Medulla oblongata (tissue), 1 donor: ENCODE data around the gene INTS12.
"Not testable (repeated sequence)": the region's sequence is repeated elsewhere in the genome, so short reads cannot be mapped to it uniquely, and the experiment has no call there.

Experiments used
- DNase-seq: peaks from one replicate; pipeline ENCODE4 v3.0.0-alpha.2; 2015; ENCODE audit errors: extremely low spot score

INTS12 gene, protein sequence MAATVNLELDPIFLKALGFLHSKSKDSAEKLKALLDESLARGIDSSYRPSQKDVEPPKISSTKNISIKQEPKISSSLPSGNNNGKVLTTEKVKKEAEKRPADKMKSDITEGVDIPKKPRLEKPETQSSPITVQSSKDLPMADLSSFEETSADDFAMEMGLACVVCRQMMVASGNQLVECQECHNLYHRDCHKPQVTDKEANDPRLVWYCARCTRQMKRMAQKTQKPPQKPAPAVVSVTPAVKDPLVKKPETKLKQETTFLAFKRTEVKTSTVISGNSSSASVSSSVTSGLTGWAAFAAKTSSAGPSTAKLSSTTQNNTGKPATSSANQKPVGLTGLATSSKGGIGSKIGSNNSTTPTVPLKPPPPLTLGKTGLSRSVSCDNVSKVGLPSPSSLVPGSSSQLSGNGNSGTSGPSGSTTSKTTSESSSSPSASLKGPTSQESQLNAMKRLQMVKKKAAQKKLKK

DNA sequence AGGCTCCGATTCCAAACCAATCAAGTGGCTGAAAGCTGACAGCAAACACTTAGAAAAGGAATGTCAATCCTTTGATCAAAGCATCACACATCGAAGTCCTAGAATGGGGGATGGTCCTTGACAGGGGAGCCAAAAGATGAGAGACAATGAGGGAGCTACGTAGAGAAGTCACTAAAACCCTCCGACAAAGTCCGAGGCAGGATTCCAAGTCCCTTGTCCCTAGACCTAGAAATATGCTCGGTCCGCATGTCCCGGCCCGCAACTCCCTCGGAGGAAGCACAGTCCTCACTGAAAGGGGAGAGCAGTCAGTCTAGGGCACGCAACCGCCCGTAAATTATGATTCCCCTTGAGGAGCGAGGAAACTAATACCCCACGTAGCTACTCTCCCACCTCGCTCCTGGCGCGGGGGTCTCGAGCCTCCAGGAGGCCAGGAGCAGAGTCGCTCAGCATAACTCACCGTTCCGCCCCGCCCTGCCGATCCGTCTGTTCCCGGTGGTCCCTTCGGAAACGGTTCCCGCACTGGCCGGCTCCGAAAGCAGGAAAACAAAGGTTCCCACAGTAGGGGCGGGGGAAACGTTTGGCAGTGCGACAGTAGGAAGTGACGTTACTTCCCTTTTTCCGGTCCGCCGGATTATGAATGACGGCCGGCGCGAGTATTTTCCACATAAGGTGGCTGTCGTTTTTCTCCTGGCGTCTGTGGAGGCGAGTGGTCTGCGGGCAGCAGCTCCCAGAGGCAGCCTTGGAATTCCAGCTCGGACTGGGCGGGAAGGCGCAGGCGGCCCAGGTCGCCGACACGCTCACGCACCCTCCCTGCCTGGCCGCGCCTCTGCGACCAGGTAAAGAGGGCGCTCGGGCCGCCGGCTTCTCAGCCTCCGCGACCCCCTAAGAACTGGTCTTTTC, at the start of gene INTS12, which contains the start of gene GSTCD:
TSS of gene INTS12 (minus strand) at position 509 of the 900 bp plus-strand sequence. CDS start 8,684 bp downstream, outside the sequence.
TSS of gene GSTCD (plus strand) at position 604 of the 900 bp plus-strand sequence. CDS start 8,830 bp downstream, outside the sequence.
- DNase-seq, result peak; percentile 95

DNA sequence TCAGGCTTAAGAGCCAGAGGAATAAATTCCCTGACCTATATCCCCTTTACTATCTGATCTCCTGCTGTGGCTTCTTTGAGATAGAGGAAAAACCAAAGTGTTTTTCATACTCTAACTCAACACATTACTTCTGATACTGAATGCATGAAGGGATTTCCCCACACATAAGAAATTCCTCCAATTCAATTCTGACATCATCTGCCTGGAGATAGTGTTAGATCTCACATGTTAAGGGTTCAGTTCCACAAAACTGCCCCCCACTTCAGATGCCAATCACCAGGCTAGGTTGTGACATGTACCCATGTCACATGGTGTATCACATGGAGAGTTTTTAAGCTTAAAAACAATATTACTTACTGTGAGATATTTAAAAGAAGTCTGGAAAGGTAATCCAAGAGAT, 46.9 kb upstream of the INTS12 start:
- no peak for DNase-seq

DNA sequence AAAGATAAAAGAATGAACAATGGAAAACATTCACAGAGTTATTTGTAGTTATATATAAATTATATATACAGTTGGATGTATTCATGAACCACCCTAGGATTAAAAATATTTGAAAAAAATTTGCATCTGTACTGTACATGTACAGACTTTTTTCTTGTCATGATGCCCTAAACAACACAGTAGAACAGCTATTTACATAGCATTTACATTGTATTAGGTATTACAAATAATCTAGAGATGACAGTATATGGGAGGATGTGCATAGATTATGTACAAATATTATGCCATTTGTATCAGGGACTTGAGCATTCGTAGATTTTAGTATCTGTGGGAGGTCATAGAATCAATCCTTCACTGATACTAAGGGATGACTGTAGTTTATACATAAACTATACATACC, 44.9 kb upstream of the INTS12 start:
- DNase-seq, result no peak

DNA sequence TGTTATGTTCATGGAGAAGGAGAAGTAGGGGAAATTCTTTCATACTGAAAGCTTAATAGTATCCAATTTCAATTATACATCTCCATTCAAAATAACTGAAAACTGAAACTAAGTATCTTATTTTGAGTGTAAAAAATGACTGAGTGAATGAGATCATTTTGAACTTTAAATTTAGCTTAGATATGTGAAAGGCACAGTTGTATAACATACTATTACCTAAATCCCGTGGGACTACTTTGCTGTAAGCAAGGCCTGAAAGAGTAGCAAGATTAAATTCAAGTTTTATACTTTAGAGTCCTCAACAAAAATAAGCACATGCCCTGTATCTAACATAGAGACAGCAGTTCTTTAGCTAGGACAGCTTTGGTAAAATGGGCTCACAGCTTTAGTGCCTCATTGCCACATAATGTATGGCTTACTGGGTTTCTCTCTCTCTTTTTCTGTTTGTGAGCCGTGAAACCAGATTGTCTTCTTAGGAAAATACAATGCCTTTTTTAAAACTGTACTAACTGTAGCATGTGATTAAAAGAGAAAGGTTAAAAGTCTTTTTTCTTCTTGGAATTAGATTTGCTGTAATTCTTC, 43.3 kb upstream of the INTS12 start:
- no peak for DNase-seq

DNA sequence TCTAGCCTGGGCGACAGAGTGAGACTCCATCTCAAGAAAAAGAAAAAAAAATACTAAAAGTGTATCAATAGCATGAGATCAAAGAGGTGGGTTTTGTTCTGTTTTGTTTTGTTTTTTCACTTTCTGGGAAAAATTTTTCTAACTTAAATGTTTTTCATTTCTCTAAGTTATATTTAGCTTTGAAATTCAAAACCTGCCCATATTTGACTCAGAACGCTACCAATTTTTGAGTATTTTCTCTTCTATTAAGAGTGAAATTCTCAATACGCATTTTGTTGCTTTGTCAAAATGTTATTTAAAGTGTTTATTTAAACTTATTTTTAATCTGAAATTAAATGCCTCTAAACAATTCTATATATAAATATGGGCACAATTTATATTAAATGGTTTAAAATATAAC, 39.7 kb upstream of the INTS12 start:
- no peak for DNase-seq

DNA sequence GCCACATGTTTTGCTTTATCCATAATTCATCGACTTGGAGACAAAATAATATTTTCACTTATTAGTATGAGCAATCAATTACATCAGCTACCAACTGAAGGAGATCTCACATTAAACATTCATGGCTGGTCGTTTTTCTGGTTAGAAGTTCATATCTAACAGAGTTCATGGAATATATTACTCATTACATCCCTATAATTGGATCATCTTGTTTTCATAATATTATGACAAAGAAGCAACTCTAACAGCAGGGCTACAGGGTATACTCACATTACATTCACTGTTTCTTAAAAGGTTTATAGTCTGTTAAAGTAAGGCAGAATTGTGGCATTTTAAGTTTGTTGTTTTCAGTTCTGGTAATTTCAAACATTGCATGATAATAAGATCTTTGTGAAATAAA, 33.1 kb upstream of the INTS12 start:
- no peak for DNase-seq

DNA sequence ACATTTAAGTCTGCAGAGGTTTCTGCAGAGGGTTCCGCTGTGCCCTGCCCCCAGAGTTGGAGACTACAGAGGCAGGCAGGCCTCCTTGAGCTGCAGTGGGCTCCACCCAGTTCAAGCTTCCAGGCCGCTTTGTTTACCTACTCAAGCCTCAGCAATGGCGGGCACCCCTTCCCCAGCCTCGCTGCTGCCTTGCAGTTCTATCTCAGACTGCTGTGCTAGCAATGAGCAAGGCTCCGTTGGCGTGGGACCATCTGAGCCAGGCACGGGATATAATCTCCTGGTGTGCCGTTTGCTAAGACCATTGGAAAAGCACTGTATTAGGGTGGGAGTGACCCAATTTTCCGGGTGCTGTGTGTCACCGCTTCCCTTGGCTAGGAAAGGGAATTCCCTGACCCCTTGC, 26.7 kb upstream of the INTS12 start:
- not testable (repeated sequence) for DNase-seq

DNA sequence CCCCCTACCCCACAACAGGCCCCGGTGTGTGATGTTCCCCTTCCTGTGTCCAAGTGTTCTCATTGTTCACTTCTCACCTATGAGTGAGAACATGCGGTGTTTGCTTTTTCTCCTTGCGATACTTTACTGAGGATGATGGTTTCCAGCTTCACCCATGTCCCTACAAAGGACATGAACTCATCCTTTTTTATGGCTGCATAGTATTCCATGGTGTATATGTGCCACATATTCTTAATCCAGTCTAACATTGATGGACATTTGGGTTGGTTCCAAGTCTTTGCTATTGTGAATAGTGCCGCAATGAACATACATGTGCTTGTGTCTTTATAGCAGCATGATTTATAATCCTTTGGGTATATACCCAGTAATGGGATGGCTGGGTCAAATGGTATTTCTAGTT, 21.4 kb upstream of the INTS12 start:
- DNase-seq, result not testable (repeated sequence)

DNA sequence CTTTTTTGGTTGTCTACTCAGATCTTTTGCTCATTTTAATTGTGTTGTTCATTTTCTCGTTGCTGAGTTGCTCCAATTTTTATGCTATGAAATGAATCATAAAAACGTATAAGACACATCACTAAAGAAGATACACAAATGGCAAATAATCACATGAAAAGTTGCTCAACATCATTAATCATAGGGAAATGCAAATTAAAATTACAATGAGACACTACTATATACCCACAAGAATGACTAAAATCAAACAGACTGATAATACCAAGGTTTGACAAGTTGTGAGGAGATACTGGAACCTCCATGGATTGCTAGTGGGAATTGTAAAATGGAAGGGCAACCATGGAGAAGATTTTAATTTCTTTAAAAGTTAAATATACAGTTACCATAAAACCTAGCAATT, 17.1 kb upstream of the INTS12 start:
- no peak for DNase-seq

DNA sequence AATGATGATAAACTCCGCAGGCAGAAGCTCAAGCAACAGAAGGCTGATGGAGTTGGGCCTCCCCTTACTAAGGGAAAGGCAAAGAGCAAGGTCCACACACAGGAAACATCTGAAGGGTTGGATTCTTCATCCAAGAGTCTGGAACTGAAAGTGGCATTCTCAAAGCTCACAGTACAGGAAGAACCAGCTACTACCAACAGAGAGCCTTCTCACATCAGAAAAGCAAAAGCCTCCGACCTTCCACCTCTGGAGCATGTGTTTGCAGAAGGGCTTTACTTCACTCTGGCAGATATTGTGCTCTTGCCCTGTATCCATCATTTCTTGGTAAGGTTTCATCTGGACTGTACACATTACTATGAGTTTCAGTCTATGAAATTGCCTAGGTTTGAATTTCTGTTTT, 10.7 kb upstream of the INTS12 start:
- no peak for DNase-seq

DNA sequence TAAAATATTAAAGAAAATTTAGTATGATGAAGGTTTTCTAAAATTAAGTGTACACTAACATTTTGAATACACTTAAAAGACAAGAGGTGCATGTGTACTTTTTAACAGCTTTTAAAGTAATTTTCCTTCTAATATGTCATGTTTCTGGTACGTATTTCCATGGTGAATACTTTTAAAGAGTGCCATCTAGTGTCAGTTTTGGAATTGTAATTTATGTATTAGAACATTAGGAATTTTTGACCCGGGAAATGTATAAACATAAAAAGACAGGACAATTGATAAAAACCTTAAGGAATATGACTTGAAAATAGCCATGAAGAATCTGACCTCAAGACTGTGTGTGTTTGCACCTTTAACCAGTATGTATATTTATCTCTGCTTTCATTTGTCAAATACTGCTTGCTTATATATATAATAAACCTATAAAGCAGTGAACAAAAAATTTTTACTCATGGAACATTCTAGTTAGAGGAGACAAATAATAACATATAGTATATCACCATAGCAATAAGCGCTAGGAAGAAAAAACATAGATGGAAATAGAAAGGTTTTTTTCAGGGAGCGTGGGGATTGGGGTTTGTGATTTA, 7.3 kb upstream of the INTS12 start:
- peak; percentile 58 for DNase-seq

DNA sequence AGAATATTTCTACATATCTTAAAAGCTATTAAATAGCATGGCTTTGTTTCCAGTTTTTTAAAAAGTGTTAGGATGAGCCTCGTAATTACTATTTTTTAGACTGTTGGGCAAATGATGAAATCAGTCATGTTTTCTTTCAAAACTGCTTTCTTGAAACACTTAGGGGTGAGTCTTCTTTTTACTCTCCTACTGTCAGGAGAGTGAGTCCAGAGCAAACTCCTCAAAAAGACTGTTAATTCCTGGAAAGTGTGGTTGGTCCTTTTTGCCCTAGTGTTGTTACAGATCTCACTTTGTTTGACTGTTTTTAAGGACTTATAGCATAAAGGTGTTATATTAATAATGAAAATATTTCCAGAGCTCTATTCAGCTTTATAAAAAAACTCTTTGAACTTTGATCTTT, 6.4 kb upstream of the INTS12 start:
- DNase-seq, result peak; percentile 11

DNA sequence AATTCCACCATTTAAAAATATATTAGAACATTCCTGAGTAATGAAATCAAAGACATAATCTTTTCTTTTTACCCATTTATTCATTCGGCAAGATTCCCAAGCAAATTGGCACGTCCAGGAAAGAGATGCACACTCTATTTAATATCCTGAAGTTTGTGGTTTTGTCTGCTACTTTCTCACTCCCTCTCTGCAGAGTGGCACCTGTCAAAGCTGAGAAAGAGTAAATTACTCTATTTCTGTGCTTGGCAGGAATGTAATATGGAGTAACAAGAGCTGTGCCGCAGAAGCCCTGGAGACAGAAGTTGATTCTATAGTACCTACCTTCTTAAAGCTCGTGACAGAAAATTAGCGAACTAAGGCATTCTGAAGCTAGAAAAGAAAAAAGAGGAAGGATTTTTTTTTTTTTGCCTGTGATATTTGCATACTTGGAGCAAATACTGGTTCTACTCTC, 5.6 kb upstream of the INTS12 start:
- peak; percentile 41 for DNase-seq

DNA sequence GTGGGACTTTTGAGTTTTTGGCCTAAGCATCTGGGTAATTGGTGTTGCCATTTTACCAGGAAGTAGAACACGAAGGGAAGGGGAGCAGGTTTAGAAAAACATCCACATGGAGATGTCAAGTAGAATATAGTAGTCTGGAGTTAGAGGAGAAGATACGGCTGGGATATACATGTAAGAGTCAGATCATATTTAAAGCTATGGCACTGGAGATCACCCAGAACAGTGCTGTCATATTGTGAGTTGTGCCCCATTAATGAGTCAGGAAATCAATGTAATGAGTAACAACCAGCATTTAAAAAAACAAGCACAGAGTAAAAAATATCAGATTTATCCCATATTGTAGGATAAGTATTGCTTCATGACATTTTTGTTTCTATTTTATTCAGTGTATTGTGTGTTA, 4.3 kb upstream of the INTS12 start:
- DNase-seq, result no peak

DNA sequence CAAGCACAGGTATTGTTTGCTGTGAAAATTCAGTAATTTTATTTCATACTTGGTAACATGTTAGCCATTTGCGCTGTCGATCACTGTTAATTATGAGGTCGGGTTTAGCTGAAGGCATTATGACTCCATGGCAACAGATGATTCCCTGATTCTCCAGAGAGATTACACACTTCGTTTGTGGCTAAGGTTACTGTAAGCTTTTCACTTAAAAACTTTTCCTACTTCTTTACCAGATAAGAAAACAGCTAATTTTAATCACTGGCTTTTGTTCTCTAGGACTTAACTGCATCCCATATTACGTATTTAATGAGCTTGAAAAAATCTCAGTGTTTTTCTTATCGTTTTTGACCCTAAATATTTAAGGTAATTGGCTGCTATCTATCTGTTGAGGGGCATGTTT, 2.2 kb upstream of the INTS12 start:
- no peak for DNase-seq

DNA sequence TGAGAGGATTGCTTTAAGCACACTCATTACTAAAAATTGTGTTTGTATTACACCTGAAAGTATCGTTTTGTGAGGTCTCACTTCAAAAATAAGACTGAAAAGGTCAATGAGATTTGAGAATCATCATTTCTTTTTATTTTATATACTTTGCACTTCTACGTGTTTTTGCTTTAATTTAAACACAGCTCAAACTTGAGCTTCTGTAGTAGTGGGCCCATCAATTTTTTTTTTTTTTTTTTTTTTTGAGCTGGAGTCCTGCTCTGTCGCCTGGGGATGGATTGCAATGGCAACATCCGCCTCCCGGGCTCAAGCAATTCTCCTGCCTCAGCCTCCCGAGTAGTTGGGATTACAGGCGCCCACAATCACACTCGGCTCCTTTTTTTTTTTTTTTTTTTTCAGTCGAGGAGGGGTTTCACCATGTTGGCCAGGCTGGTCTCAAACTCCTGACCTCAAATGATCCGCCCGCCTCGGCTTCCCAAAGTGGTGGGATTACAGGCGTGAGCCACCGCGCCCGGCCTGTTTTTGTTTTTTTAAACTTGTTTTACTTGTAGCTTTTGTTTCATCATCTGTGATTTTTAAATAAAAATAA, 1.6 kb upstream of the INTS12 start:
- no peak for DNase-seq

DNA sequence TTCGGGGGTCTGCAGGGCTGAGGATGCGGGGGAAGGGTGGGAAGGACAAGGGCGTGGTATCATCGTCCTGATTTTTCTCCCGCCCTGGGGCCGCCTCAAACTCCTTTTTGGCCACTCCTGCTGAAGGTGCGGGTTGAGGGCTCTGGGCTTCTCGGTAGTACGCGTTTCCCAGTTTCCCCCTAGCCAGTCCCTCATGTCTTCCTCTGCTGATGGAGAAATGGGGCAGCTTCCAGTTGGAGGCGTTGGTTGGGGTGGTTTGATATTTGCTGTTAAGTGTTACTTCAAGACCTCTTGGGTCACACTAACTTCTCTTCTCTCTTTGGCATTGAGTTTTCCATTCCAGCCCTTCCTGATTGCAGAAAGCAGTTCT, 577 bp upstream of the INTS12 start:
- peak; percentile 11 for DNase-seq

DNA sequence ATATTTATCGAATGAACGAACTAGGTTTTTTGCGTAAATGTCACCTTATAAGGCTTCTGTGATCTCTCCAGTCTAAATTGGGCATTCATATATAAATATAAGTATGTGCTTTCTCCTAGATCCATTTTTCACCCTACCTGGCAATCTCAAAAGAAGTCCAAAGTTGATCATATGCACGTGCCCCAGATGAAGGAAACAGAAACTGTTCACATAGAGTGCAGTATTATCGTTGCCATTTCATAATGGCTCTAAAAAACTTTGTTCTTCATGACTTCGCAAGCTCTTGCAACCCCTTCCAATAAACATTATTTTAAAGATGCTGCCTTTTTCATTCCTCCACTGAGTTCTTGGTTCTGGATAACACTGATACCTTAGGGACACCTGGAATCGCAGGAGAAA, 708 bp downstream of the INTS12 start:
- DNase-seq, result peak; percentile 6

DNA sequence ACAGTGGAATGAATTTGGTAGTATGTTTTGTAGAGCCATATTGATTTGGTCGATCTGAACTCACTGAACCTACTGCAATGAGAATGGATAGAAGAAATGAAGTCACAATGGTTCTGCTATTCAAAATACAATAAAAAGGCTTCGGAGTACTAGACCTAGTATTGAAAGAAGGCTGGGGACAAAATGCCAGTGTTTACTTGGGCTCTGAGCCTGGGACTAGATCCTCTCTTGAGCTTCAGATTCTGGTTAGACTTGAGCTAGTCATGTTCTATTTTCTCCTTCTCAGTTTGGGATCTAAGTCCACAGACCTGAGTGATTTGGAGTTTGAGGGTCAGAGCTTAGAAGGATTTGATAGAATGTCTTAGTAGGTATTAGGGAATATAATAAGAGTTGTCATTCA, 9.9 kb downstream of the INTS12 start:
- no peak for DNase-seq

DNA sequence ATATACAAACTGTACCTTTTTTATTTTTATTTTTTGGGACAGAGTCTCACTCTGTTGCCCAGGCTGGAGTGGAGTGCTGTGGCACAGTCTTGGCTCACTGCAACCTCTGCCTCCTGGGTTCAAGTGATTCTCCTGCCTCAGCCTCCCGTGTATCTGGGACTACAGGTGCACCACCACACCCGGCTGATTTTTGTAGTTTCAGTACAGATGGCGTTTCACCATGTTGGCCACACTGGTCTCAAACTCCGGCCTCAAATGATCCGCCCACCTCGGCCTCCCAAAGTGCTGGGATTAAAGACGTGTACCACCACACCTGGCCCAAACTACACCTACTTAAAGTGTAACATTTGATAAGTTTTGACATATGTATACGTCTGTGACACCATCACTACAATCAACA, 12.7 kb downstream of the INTS12 start:
- DNase-seq, result not testable (repeated sequence)

DNA sequence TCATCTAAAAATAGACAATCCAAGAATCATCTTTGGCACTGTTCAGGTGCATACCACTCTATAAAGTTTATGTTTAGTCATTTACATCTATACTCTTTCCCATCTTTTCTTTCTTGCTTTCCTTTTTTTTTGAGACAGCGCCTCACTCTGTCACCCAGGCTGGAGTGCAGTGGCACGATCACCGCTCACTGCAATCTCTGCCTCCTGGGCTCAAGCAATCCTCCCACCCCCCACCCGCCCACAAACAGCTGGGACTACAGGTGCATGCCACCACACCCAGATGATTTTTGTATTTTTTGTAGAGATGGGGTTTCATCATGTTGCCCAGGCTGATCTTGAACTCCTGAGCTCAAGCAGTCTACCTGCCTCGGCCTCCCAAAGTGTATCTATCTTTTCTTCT, 13.7 kb downstream of the INTS12 start:
- DNase-seq, result not testable (repeated sequence)
